Urinary bladder (tissue), 4 donors: Measurements from ENCODE around the gene TEPSIN. TPM values are rescaled to one million over a fixed set of nuclear protein-coding genes. Genes with fewer than 3 reads are reported as not detected.

ENCODE experiments used
- DNase-seq: peaks from one replicate; pipeline ENCODE4 v3.0.0-alpha.2; 2015; ENCODE audit errors: extremely low spot score
- H3K27ac ChIP-seq: one replicate; pipeline ENCODE4 v1.5.1; 2013; ENCODE audit warnings: low read depth, mild to moderate bottlenecking, moderate library complexity
- H3K36me3 ChIP-seq: one replicate; pipeline ENCODE4 v1.6.1; 2013; ENCODE audit warnings: mild to moderate bottlenecking, moderate library complexity; ENCODE audit not compliant: insufficient read depth
- H3K4me1 ChIP-seq: one replicate; pipeline ENCODE4 v1.6.1; 2013; ENCODE audit warnings: mild to moderate bottlenecking, moderate library complexity; ENCODE audit not compliant: insufficient read depth
- H3K4me3 ChIP-seq: one replicate; pipeline ENCODE4 v1.5.1; 2013; ENCODE audit warnings: low read depth, low read length
- WGBS: extraction: QIAGEN DNeasy Blood & Tissue Kit; methylation state at CpG from one replicate; pipeline ENCODE4 v1.1.7; 2013; 5-methylcytosine and 5-hydroxymethylcytosine counted together
- polyA plus RNA-seq: library from polyadenylated mRNA; stranded (reverse); fragments of 200-250 nt; gene quantifications from one replicate; pipeline ENCODE4 v1.2.3, GENCODE V29; 2013
- total RNA-seq: library from RNA; depleted of rRNA; stranded (reverse); fragments of >200 nt; gene quantifications from one replicate; pipeline ENCODE4 v1.2.3, GENCODE V29; 2014
- donor health status: healthy with polysubstance abuse.
- donor health status: healthy.

The TEPSIN gene
- total and polyA plus RNA-seq, 2 donors: 12.3 to 36.6 TPM

DNA sequence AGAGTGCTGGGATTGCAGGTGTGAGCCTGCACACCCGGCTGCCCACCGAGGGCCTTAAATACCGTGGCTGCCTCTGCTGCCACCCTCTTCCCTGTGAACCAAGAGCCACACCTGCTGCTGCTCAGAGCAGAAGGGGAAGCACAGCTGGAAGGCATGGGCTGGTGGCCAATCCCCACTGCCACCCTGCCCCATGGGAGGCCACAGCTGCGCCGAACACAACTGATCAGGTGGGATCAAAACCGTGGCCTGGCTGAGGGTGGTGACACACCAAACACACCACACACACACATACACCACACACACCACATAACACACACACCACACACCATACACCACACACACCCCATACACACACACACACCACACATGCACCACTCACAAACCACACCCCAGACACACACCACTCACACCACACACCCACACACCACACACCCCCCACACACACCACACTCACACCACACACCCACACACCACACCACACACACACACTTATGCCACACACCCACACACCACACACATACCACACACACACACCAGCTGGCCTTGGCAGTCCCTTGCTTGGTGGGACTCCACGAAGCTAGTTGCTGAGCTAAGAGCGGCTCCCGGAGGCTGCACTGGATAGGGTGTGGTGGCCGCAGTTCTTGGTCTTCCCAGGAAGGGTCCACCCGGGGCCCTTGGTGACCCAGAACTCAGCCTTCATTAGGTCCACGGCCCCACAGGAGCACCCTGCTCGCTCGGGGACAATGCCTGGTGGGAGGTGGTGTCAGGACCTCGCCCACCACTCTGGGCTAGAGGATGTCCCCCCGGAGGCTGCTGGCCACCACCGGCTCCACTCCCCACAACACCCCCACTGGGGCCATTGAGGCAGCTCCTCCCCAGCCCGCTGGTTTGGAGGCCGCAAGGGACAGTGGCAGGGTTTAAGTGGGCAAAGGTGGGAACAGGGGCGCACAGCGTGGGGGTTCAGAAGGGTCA is 31.0 kb downstream of the TEPSIN start:
- DNase-seq: no peak
- Histone ChIP-seq H3K4me3 (no peak overlapping the region), H3K4me1 (no peaks in the 10 kb centered on the region), H3K27ac (no peak overlapping the region), H3K36me3 (no peaks in the 10 kb centered on the region)
- WGBS: 90% methylated on average over 21 of the region's 21 CpGs

GRCh38 chr17:81206657-81207056 is 32.2 kb downstream of the TEPSIN start:
- no peaks in the 10 kb centered on the region for H3K36me3 ChIP-seq
- no peak overlapping the region for H3K27ac ChIP-seq
- no peaks in the 10 kb centered on the region for H3K4me1 ChIP-seq
- no peak for DNase-seq
- H3K4me3 ChIP-seq: no peak overlapping the region
- 92% methylated on average over 12 of the region's 12 CpGs for WGBS

GRCh38 chr17:81206166-81206565 is 32.7 kb downstream of the TEPSIN start:
- no peak overlapping the region for H3K4me3 ChIP-seq
- no peaks in the 10 kb centered on the region for H3K4me1 ChIP-seq
- 79% methylated on average over 4 of the region's 4 CpGs for WGBS
- DNase-seq: no peak
- no peaks in the 10 kb centered on the region for H3K36me3 ChIP-seq
- H3K27ac ChIP-seq: no peak overlapping the region

DNA sequence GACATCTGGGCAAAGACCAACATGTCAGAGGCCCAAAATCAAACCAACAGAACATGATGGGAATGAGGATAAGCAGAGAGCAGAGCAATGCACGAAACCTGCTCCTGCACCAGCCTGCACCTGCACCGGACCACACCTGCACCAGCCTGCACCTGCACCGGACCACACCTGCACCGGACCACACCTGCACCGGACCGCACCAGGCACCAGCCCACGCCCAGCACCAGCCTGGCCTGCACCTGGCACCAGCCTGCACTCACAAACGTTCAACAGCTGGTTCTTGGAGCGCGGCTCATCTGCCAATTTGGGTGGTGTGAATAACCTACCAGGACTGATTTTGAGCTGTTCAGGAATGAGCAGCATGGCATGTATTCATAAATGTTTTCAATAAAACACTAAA is 34.3 kb downstream of the TEPSIN start:
- WGBS: 83% methylated on average over 10 of the region's 10 CpGs
- Histone ChIP-seq H3K36me3 (no peaks in the 10 kb centered on the region), H3K4me1 (no peaks in the 10 kb centered on the region), H3K27ac (no peak overlapping the region), H3K4me3 (no peak overlapping the region)
- no peak for DNase-seq

DNA sequence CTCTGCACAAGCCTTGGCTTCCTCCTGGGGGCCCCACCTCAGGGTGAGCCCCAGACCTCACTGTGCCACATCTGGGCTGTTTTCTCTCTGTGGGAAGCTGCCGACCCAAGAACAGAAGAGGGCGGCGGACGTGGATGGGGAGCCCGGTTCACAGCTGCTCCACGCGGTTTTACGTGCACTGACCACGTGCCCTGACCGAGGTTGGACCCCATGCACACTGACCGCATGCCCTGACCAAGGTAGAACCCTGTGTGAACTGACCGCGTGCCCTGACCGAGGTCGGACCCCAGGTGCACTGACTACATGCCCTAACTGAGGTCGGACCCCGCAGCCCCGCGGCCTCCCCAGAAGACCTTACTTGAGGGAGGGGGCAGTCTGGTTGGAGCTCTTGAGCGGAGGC is 35.7 kb downstream of the TEPSIN start:
- Histone ChIP-seq H3K36me3 (no peaks in the 10 kb centered on the region), H3K4me1 (no peaks in the 10 kb centered on the region), H3K4me3 (no peak overlapping the region), H3K27ac (no peak overlapping the region)
- DNase-seq: no peak
- WGBS: 94% methylated on average over 20 of the region's 20 CpGs

DNA sequence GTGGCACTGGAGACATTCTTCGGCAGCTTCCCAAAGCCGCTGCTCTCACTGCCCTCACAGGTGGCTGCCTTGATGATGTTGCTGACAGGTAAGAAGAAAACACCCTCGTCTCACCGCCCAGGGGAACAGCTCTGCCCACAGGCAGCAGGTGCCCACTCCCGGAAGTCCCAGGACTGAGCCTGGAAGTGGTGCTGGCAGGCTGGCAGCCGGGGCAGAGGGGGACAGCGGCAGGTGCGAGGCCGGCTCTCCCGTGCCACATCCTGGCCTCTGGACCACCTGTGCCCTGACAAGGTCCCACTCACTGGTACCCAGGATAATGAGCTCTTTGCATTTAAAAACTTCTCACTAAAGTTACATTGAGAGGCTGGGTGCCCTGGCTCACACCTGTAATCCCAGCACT is 36.5 kb downstream of the TEPSIN start:
- H3K27ac ChIP-seq: no peak overlapping the region
- no peaks in the 10 kb centered on the region for H3K4me1 ChIP-seq
- no peak for DNase-seq
- H3K4me3 ChIP-seq: no peak overlapping the region
- no peaks in the 10 kb centered on the region for H3K36me3 ChIP-seq
- WGBS: 96% methylated on average over 10 of the region's 10 CpGs

GRCh38 chr17:81200695-81201580 is 37.9 kb downstream of the TEPSIN start:
- WGBS: 75% methylated on average over 27 of the region's 27 CpGs
- no peak for DNase-seq
- no peaks in the 10 kb centered on the region for H3K4me1 ChIP-seq
- no peaks in the 10 kb centered on the region for H3K36me3 ChIP-seq
- H3K4me3 ChIP-seq: no peak overlapping the region
- H3K27ac ChIP-seq: no peak overlapping the region

DNA sequence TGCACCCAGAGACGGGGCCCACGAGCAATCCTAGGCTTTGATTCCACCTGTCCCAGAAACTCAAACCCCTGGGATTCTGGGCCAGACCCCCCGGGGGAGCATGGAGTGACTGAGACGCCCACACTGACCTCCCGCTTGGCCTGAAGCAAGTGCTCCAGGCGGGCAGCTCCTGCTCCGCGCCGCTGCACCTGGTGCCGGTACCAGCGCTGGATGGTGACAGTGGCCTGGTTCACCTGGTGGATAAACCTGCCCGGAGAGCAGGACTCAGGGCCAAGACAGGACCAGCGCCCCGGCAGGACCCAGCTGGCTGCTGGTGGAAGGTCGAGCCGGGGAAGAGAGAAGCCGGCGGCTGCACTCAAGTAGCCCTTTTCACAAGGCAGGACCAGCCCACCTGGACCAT is 38.7 kb downstream of the TEPSIN start:
- Histone ChIP-seq H3K4me1 (no peaks in the 10 kb centered on the region), H3K27ac (no peak overlapping the region), H3K4me3 (no peak overlapping the region), H3K36me3 (no peaks in the 10 kb centered on the region)
- DNase-seq: no peak
- WGBS: 95% methylated on average over 18 of the region's 18 CpGs

- Histone ChIP-seq H3K4me1 (no peaks in the 10 kb centered on the region), H3K36me3 (no peaks in the 10 kb centered on the region), H3K27ac (no peak overlapping the region), H3K4me3 (no peak overlapping the region)
- DNase-seq: no peak
- WGBS: 93% methylated on average over 18 of the region's 18 CpGs
These were observed 39.4 kb downstream of the TEPSIN start for GRCh38 chr17:81199482-81199830.

DNA sequence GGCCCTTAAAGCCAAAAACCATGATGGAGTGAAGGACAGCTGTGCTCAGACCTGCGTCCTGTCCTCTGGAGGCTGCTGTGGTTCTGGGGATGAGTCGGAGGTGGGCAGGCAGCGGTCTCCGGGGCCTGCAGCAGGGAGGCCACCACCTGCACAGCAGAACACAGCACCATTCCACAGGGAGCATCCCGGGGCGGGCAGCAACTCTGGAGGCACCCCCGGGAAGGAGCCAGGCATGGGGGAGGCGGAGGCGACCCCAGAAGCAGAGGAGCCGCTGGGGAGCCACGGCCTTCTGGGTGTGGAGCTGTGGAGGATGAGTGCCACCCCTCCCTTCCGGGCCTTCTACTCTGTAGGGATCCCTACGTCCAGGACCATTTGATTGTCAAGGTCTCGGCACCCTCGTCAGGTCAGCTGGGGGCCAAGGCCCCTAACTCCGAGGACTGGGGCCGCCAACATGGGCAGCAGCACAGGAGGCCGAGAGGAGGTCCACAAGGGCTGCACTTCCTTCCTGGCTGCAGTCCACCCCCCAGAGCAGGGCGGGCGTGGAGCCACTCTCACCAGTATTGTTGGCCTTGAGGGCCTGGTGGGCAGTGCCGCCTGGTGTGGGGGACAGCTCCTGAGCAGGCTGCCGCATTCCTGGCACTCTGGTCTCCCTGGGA is 39.9 kb downstream of the TEPSIN start:
- 94% methylated on average over 22 of the region's 22 CpGs for WGBS
- H3K27ac ChIP-seq: no peak overlapping the region
- H3K36me3 ChIP-seq: no peaks in the 10 kb centered on the region
- H3K4me1 ChIP-seq: no peaks in the 10 kb centered on the region
- no peak overlapping the region for H3K4me3 ChIP-seq
- no peak for DNase-seq

DNA sequence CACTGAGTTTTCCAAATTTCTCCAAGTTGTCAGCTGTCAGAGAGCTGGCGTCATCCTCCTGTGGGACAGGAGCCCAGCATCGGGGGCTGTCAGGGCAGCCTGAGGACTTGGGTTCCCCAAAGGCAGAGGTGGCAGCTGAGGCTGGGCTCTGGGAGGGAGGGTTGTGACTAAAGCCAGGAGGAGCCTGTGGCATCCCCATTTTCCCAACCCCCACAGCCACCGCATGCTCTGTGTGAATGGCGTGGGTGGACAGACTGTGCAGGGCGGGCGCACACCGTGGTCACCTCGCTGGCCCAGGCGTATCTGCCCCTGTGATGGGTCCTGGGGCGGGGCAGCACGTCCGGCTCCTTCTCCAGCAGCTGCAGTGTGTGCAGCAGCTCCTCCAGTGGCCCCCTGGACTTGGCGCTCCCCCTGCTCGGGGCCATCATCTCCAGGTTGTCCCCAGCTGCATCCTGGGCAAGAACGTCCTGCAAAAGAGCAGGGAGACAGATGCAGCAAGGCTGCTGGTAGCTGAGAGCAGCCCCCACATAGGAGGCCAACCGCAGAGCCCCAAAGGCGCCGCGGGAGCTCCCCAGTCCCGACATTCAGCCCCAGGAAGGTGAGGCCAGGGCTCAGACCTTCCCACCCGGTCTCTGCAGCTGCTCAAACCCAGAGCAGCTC is 40.9 kb downstream of the TEPSIN start:
- Histone ChIP-seq H3K4me3 (no peak overlapping the region), H3K27ac (no peak overlapping the region), H3K36me3 (no peaks in the 10 kb centered on the region), H3K4me1 (no peaks in the 10 kb centered on the region)
- 89% methylated on average over 21 of the region's 21 CpGs for WGBS
- DNase-seq: no peak

DNA sequence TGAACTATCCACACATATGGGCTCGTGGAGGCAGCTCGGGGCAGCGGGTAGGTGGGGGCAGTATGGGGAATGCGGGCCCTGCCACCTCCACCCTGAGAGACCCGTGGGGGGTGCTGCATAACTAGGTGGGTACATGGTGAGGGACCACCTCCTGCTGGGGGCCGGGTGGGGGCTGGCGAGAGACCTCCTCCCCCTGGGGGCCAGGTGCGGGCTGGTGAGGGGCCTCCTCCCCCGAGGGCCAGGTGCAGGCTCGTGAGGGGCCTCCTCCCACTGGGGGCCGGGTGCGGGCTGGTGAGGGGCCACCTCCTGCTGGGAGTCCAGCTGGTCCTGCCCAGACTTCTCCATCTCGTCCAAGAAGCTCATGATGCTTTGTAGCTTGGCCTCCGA is 41.5 kb downstream of the TEPSIN start:
- H3K27ac ChIP-seq: no peak overlapping the region
- WGBS: 85% methylated on average over 14 of the region's 14 CpGs
- no peaks in the 10 kb centered on the region for H3K4me1 ChIP-seq

More for the DNA sequence above, 41.5 kb downstream of the TEPSIN start:
- Histone ChIP-seq H3K4me3 (no peak overlapping the region), H3K36me3 (no peaks in the 10 kb centered on the region)
- no peak for DNase-seq
